ENCODE results near the gene ISOC2.
"Not testable (repeated sequence)": the region's sequence is repeated elsewhere in the genome, so short reads cannot be mapped to it uniquely, and the experiment has no call there.

The ISOC2 gene

DNA sequence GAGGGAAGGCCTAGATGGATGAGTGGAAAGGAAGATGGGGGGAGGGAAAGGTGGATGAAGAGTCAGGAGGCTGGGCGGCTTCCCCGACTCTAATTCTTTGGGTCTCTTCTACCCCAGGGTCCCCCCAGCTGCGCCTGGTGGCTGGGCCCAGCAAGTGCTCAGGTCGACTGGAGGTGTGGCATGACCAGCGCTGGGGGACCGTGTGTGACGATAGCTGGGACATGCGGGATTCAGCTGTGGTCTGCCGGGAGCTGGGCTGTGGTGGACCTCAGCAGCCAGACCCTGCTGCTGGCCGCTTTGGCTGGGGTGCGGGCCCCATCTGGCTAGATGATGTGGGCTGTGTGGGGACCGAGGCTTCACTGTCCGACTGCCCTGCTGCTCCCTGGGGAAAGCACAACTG lies 36.3 kb upstream of the ISOC2 start:
- peaks cover 8% of the 10 kb centered on the region for H3K27me3 ChIP-seq (ENCODE audit: control insufficient read depth, insufficient read depth, low read length, poor library complexity, severe bottlenecking)
- H3K4me3 ChIP-seq (ENCODE audit: insufficient read depth, low read depth, low read length), result no peak overlapping the region
- H3K9me3 ChIP-seq (ENCODE audit: control insufficient read depth, low read length), result no peaks in the 10 kb centered on the region
- H3K4me1 ChIP-seq (ENCODE audit: control insufficient read depth, insufficient read depth, low read length), result no peaks in the 10 kb centered on the region
- WGBS, 2 experiments, result 88 to 89% methylated on average over 13 of the region's 13 CpGs
- no peak overlapping the region for H3K27ac ChIP-seq (ENCODE audit: insufficient read depth, low read depth, low read length, poor library complexity, severe bottlenecking)
- no peaks in the 10 kb centered on the region for H3K36me3 ChIP-seq (ENCODE audit: control insufficient read depth, insufficient read depth, low read length)

DNA sequence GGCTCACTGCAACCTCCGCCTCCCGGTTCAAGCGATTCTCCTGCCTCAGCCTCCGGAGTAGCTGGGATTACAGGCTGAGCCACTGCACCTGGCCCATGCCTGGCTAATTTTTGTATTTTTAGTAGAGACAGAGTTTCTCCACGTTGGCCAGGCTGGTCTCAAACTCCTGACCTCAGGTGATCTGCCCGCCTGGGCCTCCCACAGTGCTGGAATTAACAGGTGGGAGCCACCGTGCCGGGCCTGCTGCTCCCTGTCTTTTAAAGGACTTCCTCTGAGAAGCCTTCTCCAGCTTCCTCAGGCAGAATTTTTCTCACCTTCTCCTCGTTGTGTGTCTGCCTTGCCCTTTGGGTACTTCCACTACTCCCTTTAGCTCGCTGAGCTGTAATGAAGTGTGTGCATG lies 35.4 kb upstream of the ISOC2 start:
- not testable (repeated sequence) for H3K27me3 ChIP-seq (ENCODE audit: control insufficient read depth, insufficient read depth, low read length, poor library complexity, severe bottlenecking); H3K9me3 ChIP-seq (ENCODE audit: control insufficient read depth, low read length); H3K36me3 ChIP-seq (ENCODE audit: control insufficient read depth, insufficient read depth, low read length); H3K4me1 ChIP-seq (ENCODE audit: control insufficient read depth, insufficient read depth, low read length); H3K27ac ChIP-seq (ENCODE audit: insufficient read depth, low read depth, low read length, poor library complexity, severe bottlenecking); H3K4me3 ChIP-seq (ENCODE audit: insufficient read depth, low read depth, low read length)
- 80 to 82% methylated on average over 10 of the region's 10 CpGs for WGBS, 2 experiments

DNA sequence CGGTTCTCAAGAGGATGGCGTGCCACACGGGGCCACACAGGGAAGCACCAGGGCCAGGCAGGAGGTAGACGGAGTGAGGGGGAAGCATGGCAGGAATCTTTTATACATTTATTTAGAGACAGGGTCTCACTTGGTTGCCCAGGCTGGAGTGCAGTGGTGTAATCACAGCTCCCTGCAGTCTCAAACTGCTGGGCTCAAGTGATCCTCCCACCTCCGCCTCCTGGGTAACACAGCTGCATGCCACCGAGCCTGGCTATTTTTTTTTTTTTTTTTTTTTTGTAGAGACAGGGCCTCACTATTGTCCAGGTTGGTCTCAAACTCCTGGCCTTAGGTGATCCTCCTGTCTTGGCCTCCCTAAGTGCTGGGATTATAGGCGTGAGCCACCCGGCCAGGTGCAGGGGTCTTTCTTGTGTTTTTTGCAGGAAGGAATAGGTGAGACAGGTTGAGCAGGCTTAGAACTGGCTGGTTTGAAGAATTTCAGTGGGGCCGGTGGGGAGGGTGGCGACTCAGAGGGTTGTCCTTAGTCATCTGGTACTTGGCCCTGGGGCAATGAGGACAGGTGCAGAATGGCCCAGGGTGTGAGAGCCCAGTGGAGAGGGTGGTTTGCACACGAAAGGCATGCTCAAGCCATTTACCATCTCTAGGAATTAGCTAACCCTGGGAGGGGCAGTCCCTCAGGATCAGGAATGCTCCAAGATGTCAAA lies 34.4 kb upstream of the ISOC2 start:
- H3K4me3 ChIP-seq (ENCODE audit: insufficient read depth, low read depth, low read length), result no peak overlapping the region
- no peaks in the 10 kb centered on the region for H3K27me3 ChIP-seq (ENCODE audit: control insufficient read depth, insufficient read depth, low read length, poor library complexity, severe bottlenecking)
- no peaks in the 10 kb centered on the region for H3K9me3 ChIP-seq (ENCODE audit: control insufficient read depth, low read length)
- no peaks in the 10 kb centered on the region for H3K4me1 ChIP-seq (ENCODE audit: control insufficient read depth, insufficient read depth, low read length)
- H3K36me3 ChIP-seq (ENCODE audit: control insufficient read depth, insufficient read depth, low read length), result no peaks in the 10 kb centered on the region
- 75 to 76% methylated on average over 11 of the region's 11 CpGs for WGBS, 2 experiments
- no peak overlapping the region for H3K27ac ChIP-seq (ENCODE audit: insufficient read depth, low read depth, low read length, poor library complexity, severe bottlenecking)

DNA sequence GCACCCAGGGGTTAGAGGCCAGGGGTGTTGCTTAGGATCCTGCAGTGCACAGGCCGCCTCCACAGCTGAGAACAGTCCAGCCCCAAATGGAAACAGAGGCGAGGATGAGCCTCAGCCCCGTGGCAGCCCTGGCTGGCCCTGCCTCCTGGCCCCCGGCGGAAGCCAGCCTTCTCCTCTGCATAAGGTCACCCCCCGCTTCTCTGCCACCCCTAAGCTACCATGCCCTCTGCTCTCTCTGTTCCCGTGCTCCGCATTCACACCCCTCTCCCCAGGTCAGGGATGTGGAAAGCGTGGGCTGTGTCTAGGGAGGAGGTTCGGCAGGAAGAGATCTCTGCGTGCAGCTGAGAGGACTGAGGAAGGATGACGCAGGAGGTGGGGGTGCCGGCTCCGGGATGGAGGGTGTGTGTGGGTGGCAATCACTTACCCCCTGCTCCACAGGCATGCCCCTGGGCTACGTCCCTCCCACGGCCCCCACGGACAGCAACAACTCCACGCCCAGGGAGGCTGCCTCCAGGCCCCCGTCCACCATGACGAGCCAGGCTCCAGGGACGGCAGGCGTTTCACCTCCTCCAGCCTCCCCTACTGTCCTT lies 32.8 kb upstream of the ISOC2 start:
- 81 to 83% methylated on average over 22 of the region's 22 CpGs for WGBS, 2 experiments
- Histone ChIP-seq H3K4me1 (ENCODE audit: control insufficient read depth, insufficient read depth, low read length) (peaks cover 4% of the 10 kb centered on the region), H3K27ac (ENCODE audit: insufficient read depth, low read depth, low read length, poor library complexity, severe bottlenecking) (no peak overlapping the region), H3K36me3 (ENCODE audit: control insufficient read depth, insufficient read depth, low read length) (no peaks in the 10 kb centered on the region), H3K27me3 (ENCODE audit: control insufficient read depth, insufficient read depth, low read length, poor library complexity, severe bottlenecking) (no peaks in the 10 kb centered on the region), H3K4me3 (ENCODE audit: insufficient read depth, low read depth, low read length) (no peak overlapping the region), H3K9me3 (ENCODE audit: control insufficient read depth, low read length) (no peaks in the 10 kb centered on the region)

DNA sequence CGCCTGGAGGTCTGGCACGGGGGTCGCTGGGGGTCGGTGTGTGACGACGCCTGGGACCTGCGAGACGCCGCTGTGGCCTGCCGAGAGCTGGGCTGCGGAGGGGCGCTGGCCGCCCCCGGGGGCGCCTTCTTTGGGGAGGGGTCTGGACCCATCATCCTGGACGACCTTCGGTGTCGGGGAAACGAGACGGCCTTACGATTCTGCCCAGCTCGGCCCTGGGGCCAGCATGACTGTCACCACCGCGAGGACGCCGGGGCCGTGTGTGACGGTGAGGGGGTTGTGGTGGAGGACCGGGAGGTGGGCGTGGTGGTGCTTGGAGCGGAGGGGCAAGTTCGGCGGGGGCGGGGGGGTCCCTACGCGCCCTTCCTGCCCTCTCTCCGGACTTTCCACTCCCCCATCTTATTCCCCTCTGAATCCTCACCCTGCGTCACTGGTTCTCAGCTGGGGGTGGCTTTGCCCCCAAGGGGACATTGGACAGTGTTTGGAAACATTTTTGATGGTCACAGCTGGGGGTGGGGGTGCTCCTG lies 32.3 kb upstream of the ISOC2 start:
- H3K27ac ChIP-seq (ENCODE audit: insufficient read depth, low read depth, low read length, poor library complexity, severe bottlenecking), result no peak overlapping the region
- no peaks in the 10 kb centered on the region for H3K9me3 ChIP-seq (ENCODE audit: control insufficient read depth, low read length)
- peaks cover 8% of the 10 kb centered on the region for H3K4me1 ChIP-seq (ENCODE audit: control insufficient read depth, insufficient read depth, low read length)
- H3K27me3 ChIP-seq (ENCODE audit: control insufficient read depth, insufficient read depth, low read length, poor library complexity, severe bottlenecking), result no peaks in the 10 kb centered on the region
- H3K36me3 ChIP-seq (ENCODE audit: control insufficient read depth, insufficient read depth, low read length), result no peaks in the 10 kb centered on the region
- WGBS, 2 experiments, result 89 to 92% methylated on average over 33 to 36 of the region's 38 CpGs
- no peak overlapping the region for H3K4me3 ChIP-seq (ENCODE audit: insufficient read depth, low read depth, low read length)

DNA sequence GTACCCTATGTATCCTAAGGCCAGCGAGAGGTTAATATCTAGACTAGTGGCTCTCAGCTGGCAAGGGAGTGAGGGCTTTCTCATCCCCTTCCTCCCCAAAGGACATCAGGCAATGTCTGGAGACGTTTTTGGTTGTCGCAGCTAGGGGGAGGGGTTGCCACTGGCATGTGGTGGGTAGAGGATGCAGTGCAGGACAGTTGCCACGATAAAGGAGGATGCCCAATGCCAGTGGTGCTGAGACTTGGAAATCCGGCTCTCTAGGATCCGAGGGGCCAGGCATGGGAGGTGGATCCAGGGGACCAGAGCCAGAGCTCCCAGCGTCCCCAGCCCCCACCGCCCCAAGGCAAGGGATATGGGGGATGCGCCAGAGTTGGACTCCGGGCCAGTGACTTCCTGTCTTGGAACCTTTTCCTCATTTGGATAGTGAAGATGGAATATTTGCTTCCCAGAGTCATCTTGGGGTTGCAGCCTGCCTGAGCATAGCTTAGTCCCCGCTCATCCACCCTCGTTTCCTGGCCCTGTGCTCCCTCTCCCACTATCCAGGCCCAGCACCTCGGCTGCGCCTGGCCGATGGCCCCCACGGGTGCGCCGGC lies 31.7 kb upstream of the ISOC2 start:
- no peaks in the 10 kb centered on the region for H3K27me3 ChIP-seq (ENCODE audit: control insufficient read depth, insufficient read depth, low read length, poor library complexity, severe bottlenecking)
- WGBS, 2 experiments, result 87 to 88% methylated on average over 18 of the region's 18 CpGs

DNA sequence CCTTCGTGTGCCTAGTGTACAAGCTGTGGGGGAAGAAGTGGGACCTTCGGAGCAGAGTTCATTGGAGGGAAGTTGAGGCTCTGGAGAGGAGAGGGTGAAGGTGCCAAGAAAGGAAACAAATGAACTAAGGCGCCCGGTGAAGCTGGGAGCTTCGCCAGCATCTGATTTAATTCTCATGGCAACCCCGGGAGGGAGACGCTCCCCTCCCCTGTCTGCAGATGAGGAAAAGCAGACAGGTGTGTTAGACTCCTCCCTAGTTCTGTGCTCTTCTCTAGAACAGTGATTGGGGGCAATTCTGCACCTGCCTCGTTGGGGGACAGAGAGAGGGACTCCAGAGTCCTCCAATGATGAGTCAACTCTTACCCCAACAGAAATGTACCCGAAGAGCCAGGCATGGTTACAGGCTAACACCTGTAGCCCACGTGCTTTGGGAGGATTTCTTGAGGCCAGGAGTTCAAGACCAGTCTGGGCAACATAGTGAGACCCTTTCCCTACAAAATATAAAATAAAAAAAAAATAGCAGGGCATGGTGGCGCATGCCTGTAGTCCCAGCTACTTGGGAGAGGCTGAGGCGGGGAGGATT lies 31.0 kb upstream of the ISOC2 start:
- no peaks in the 10 kb centered on the region for H3K36me3 ChIP-seq (ENCODE audit: control insufficient read depth, insufficient read depth, low read length)
- no peaks in the 10 kb centered on the region for H3K9me3 ChIP-seq (ENCODE audit: control insufficient read depth, low read length)
- peaks cover 18% of the 10 kb centered on the region for H3K4me1 ChIP-seq (ENCODE audit: control insufficient read depth, insufficient read depth, low read length)
- H3K27ac ChIP-seq (ENCODE audit: insufficient read depth, low read depth, low read length, poor library complexity, severe bottlenecking), result no peak overlapping the region
- no peak overlapping the region for H3K4me3 ChIP-seq (ENCODE audit: insufficient read depth, low read depth, low read length)
- WGBS, 2 experiments, result 86 to 87% methylated on average over 12 of the region's 12 CpGs
- no peaks in the 10 kb centered on the region for H3K27me3 ChIP-seq (ENCODE audit: control insufficient read depth, insufficient read depth, low read length, poor library complexity, severe bottlenecking)

More for the DNA sequence above, 31.7 kb upstream of the ISOC2 start:
- Histone ChIP-seq H3K27ac (ENCODE audit: insufficient read depth, low read depth, low read length, poor library complexity, severe bottlenecking) (no peak overlapping the region), H3K9me3 (ENCODE audit: control insufficient read depth, low read length) (no peaks in the 10 kb centered on the region), H3K4me1 (ENCODE audit: control insufficient read depth, insufficient read depth, low read length) (peaks cover 12% of the 10 kb centered on the region), H3K4me3 (ENCODE audit: insufficient read depth, low read depth, low read length) (no peak overlapping the region), H3K36me3 (ENCODE audit: control insufficient read depth, insufficient read depth, low read length) (no peaks in the 10 kb centered on the region)

DNA sequence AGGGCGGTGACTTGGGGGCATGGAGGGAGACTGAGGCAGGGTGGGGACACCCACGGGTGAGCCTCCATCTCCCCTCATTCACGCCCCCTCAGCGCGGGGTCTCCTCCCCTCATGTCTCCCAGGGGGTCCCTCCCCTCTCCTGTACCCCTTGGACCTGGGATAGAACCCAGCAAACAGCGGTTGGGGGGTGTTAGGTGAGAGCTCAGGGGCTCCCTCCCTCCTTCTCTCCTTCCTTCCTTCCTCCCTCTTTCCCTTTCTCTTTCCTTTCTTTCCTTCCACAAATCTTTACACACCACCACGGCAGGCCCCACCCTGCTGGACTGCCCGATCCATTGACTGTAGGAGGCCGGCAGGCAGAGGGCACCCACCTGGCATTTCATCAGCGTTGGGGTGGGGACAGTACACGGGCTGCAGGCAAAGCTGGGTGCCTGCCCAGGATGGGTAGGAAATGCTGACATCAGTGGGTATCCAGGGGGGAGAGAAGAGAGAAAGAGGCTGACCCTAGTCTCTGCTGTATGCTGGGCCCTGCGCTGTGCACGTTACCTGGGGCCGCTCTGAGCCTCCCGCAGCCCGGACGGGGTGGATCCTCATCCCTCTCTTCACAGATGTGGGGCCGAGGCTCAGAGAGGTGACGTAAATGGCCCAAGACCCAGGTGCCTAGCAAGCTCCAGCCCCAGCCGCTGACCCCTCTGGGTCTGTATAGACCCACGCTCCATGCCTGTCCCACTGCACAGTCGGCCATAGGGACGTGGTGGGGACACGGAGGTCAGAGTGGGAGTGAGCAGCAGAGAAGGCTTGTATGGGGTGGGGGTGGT lies 30.3 kb upstream of the ISOC2 start:
- Histone ChIP-seq H3K27me3 (ENCODE audit: control insufficient read depth, insufficient read depth, low read length, poor library complexity, severe bottlenecking) (no peaks in the 10 kb centered on the region), H3K9me3 (ENCODE audit: control insufficient read depth, low read length) (no peaks in the 10 kb centered on the region), H3K27ac (ENCODE audit: insufficient read depth, low read depth, low read length, poor library complexity, severe bottlenecking) (no peak overlapping the region), H3K4me3 (ENCODE audit: insufficient read depth, low read depth, low read length) (no peak overlapping the region), H3K36me3 (ENCODE audit: control insufficient read depth, insufficient read depth, low read length) (no peaks in the 10 kb centered on the region), H3K4me1 (ENCODE audit: control insufficient read depth, insufficient read depth, low read length) (peaks cover 25% of the 10 kb centered on the region)
- WGBS, 2 experiments, result 88% methylated on average over 24 of the region's 24 CpGs

DNA sequence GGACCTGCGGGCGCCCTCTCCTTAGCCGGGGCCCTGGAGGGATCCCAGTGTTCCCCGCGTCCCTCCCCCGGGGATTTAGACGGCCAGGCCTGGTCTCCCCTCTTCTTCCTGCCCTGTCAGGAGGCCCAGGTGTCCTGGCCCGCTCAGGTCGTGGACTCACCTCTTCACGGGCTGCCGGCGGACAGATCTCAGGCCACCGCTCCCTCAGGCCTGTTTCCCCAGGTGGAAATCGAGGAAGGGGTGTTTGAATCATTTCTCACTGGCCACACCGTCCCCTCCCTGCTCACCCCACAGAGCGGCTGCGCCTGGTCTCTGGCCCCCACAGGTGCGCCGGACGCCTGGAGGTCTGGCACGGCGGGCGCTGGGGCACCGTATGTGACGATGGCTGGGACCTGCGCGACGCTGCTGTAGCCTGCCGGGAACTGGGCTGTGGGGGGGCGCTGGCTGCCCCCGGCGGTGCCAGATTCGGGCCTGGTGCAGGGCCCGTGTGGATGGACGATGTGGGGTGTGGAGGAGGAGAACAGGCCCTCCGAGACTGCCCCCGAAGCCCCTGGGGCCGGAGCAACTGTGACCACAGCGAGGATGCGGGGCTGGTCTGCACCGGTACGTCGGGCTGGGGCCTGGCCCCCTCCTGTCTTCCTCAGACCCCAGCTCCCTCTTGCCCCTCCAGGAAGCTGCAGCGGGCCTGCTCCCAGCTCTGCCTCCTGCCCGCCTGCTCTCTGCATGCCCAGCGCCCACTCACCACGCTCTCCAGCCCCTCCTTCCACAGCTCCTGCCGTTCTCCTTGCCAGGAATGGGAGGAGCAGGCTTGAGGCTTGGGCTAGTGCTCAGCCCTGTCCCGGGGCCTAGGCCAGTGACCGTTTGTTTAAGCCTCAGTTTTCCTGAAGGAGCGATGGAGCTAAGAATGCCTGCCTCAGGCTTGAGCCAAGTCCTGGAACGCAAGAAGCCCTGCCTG lies 29.3 kb upstream of the ISOC2 start:
- H3K27ac ChIP-seq (ENCODE audit: insufficient read depth, low read depth, low read length, poor library complexity, severe bottlenecking), result no peak overlapping the region
- H3K9me3 ChIP-seq (ENCODE audit: control insufficient read depth, low read length), result no peaks in the 10 kb centered on the region
- no peak overlapping the region for H3K4me3 ChIP-seq (ENCODE audit: insufficient read depth, low read depth, low read length)
- H3K4me1 ChIP-seq (ENCODE audit: control insufficient read depth, insufficient read depth, low read length), result peaks cover 35% of the 10 kb centered on the region
- no peaks in the 10 kb centered on the region for H3K36me3 ChIP-seq (ENCODE audit: control insufficient read depth, insufficient read depth, low read length)
- 86 to 87% methylated on average over 52 of the region's 52 CpGs for WGBS, 2 experiments
- no peaks in the 10 kb centered on the region for H3K27me3 ChIP-seq (ENCODE audit: control insufficient read depth, insufficient read depth, low read length, poor library complexity, severe bottlenecking)

All from ectodermal cell (in vitro differentiated cells).